Kidney capillary endothelial cell (primary cell): ENCODE measurements around the gene C11orf21.

ENCODE experiments used
- DNase-seq: peaks from one replicate; pipeline ENCODE4 v3.0.0-alpha.2; 2018; ENCODE audit warnings: low spot score

C11orf21 gene

DNA sequence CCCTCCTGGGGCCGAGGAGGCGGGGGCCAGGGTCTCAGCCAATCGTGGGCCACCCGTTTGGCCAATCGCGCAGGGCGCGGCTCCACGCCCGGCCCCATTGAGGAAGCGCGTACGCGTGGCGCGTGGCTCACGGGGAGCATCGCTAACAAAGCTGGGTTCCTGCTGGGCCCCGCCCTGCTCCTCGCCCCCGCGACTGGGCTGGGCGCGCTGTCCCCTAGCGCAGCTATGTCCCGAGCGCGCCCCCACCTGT is 30.7 kb downstream of the C11orf21 start:
- no peak for DNase-seq

DNA sequence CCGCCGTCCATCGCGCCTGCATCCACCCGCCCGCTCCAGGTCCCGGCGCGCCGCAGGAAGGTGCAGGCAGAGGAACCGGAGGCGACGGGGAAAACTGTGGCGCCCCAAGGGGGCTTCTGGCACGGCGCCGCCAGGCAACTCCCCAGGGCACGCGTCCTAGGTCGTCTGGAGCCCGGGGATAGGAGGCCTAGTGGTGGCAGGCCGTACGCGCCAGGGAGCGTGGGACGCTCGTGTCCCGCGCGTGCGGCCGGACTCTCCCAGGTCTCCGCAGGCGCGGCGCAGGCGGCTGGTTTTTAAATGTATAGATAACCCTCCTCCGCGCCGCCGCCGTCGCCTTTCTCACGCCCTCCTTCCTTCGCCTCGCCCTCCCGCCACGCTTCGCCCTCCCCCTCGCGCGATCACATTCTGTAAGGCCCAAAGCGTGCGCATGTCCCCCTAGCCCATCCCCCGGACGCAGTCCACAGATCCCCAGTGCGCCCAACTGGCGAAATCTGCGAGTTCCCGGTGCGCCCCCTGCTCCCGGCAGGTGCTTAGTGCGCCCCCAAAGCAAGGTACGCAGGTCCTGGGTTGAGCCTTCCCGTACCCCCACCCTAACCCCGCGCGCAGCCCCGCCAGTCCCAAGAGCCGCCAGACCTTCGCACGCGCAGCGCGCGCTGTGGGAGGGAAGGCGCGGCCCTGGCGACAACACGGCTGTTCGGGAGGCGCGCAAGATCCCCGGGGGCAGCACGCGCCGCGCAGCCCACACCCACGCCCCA is 31.2 kb downstream of the C11orf21 start, which contains the start of gene ASCL2:
Gene ASCL2, minus strand, starts transcription at position 267 of the 755 bp plus-strand sequence. Its CDS starts 256 bp downstream, at position 11.
- DNase-seq: no peak

GRCh38 chr11:2269601-2270321 is 32.0 kb downstream of the C11orf21 start:
- peak; percentile 50 for DNase-seq

DNA sequence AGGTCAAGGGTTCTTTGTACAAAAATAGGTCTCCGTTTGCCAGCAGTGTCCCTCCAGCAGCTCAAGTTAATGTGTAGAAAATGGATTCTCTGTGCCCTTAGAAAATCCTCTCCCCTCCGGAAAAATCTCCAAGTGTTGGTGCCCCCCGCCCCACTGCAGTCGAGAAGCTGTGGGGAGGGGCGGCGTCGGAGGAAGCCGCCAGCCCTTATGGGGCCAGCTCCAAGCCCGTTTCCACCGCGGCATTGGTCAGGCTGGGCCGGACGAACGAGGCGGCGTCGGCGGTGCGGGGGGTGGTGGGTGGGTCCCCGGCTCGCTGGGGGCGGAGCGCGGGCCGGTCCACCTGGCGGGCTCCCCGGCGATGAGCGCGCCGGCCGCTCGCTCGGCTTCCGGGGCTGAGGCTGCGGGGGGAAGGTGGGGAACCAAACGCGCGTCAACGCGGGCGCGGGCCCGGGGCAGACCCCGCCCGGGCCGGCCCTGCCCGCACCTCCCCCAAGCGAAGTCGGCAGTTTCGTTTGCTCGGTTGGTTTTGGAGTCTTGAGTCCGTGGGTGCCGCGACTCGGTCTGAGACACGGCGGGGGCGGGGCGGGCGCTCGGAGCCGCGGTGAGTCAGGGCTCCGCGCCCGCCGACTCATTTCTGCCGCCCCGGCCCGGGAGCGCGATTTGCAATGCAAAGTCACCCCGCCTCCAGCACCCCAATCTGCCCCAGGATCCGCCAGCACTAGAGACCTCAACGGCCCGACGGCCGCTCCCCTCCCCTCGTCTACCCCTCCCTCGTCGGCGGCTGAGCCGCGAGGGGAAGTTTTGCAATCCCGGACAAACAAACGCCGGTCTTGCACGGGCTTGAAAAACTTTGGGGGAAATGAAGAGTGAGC is 32.8 kb downstream of the C11orf21 start:
- no peak for DNase-seq

DNA sequence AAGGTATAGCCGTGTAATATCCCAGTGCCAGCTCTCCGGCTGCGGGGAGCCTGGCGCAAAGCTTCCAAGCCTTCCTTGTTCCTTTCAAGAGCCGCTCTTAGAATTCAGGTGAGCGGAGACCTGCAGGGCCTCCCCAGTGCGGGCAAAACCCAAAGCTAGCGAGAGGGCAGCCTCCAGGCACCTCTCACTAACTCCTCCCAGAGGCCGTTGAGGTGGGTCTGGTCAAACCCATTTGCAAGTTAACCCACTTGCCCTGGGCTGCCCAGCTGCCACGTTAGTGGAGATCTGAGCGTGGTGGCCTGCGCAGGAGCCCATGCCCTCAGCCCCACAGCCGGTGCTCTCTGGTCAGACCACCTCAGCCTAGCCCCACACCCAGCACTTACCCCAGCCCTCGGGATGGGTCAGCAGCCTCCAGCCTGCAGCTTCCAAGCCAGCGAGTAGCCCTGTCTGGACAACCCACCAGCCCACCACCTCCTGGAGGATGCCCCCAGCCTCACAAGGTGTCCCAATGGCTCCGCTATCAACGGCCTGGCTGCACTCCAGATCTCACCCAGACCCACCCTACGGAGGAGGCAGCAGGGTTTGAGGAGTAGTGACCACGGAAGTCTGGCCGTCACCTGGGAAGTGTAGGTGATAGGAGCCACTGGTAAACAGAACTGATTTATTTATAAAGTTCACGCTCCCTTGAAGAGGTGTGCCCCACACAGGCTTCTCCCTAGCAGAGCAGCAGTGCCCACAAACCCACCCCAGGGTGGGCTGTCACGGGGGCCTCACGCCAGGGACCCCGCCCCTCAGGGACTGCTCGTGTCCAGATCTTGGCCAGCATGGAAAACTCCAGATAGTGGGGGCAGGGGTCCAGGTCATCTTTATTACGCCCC is 33.6 kb downstream of the C11orf21 start:
- DNase-seq: no peak

DNA sequence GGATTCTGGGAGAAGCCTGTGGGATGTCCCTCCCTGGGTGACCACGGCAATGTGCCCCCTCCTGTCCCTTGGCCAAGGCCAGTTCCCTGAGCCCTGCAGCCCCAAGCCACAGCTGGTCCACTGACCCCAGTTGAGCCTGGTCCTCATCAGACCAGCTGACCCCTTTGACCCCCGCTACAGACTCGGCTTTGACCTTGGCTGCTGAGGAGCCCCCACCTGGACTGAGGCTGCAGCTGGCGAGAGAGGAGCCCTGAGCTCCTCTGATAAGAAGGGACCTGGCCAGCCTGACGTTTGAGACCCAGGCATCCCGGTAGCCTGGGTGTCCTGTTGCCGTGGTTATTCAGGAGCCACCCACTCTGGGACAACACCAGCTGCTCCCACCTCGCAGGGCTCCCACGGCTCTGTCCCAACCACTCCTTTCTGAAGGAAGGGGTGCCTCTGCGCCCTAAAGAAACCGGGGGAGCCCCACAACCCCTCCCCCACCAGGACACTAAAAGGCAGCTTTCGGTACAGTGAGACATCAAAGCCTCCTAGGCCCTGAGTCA is 34.3 kb downstream of the C11orf21 start:
- no peak for DNase-seq

DNA sequence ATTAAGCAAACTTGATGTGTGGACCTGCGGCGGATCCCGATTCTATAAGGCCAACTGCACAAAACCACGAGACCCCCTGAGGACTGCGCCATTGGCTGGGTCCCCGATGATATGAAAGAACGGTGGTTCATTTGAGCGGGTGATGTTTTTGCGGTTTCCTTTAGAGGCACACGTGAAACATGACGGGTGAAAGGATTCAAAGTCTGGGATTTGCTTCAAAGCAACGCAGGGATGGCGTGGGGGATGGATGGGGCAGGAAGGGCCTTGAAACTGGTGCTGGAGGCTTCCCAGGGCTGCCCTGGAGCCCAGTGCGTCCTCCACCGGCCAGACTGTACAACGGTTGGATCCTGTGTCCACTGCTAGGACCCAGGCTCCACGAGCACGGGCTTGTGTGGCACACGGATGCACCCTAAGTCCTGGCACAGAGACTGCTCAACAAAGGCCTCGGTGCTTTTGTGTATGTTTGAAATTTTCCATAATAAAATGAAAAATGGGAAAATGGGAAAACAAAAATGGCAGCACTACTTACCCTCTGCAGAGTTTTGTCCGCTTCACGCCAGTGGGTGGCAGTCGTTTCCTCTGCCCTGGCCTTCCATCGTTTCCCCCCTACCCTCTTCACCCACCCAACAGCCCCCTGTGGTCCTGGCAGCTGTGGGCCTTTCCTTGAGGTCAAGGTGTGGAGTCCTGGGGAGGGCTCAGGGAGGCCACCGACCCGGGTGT is 35.0 kb downstream of the C11orf21 start:
- DNase-seq: no peak

- no peak for DNase-seq
These were observed 35.7 kb downstream of the C11orf21 start for GRCh38 chr11:2265854-2266585.

DNA sequence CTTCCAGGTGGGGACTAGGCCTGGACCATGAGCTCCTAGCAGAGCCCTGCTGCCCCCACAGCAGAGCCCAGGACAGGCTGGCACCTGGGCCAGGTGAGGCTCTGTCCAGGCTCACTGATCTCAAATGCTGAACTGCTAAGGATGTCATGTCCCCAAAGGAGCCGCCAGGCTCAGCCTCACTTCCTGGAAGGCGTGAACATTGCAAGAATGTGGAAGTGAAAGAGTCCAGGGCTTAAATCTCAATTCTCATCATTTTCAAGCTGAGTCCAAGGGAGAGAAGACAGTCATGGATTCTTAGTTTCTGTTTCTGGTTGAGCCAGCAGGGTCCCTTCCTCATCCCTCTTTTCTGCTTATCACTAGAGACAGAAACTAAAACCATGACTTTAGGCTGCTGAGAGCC is 36.3 kb downstream of the C11orf21 start:
- DNase-seq: no peak

DNA sequence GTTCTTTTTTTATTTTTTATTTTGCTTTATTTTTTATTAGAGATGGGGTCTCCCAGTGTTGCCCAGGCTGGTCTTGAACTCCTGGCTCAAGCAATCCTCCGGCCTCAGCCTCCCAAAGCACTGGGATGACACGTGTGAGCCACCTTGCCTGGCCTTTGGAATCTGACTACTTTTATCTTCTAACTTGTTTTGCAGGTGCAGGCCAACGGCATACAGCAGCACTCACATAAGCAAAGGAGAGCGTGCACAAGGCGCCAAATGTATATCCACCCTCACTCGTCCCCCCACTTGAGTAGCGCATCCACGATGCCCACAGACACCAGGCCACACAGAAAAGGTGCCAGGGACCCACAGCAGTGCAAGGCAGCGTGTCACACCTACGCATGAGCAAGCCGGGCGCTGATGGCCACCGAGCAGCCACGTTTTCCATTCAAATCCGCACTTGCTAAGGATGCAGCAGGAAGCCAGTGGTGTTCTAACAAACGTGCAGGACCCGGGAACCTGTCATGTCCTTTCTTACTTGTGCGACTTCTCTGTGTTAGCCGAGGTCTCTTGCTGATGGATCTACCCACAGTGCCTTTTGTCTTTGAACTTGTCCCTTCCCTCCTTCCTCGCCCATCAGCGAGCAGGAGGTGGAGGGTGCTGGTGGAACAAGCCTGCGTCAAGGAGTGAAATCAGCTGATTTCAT is 37.2 kb downstream of the C11orf21 start:
- no peak for DNase-seq

DNA sequence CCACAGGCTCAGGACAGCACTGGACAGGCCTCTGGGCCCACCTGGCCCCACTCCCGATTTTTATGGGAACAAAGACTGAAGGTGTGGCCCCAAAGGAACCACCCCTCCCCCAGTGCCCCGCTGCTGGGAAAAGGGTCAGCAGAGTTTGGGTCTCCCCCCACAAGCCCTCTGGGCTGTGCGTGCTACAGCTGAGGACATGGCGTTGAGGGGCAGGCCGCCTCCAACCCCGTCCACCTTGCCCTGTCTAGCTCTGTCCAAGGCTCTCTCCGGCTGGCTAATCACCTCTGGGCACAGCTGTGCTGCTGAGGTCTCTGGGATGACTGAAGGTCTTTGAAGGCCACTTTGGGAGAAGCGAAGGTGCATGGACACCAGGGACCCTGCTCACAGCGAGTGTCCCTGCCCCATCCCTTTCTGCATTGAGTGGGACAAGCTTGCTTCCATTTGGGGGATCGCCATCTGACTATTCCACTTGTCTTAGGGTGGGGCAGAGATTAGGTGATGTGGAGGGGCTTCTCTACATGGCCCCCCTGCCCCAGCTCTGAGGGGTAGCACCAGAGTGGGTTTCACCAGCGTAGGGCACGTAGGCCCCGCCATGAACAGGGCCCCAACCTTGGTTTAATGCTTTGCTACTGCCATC is 37.9 kb downstream of the C11orf21 start:
- no peak for DNase-seq

DNA sequence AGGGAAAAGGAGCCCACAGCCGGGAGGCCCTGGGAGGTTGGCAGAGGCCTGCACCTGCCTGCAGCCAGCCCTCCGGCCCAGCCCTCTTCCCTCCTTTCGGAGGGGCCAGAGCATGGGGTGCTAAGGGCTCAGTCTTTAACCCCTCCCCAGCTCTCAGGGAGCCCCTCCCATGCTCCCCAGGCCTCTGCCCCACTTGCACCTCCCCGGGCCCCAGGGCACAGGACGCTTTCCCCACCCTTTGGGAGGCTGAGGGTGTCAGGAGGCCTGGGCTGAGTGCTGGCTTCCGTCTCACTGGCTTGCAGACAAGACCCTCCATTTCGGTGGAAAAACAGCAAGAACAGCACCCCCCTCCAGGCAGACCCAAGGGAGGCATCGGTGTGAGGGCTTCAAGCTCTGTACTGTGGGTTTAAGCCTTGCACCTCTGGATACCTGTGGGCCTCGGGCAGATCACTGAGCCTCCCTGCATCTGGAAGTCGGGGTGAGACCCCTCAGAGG is 38.6 kb downstream of the C11orf21 start:
- no peak for DNase-seq

GRCh38 chr11:2262301-2263070 is 39.2 kb downstream of the C11orf21 start:
- DNase-seq: no peak

DNA sequence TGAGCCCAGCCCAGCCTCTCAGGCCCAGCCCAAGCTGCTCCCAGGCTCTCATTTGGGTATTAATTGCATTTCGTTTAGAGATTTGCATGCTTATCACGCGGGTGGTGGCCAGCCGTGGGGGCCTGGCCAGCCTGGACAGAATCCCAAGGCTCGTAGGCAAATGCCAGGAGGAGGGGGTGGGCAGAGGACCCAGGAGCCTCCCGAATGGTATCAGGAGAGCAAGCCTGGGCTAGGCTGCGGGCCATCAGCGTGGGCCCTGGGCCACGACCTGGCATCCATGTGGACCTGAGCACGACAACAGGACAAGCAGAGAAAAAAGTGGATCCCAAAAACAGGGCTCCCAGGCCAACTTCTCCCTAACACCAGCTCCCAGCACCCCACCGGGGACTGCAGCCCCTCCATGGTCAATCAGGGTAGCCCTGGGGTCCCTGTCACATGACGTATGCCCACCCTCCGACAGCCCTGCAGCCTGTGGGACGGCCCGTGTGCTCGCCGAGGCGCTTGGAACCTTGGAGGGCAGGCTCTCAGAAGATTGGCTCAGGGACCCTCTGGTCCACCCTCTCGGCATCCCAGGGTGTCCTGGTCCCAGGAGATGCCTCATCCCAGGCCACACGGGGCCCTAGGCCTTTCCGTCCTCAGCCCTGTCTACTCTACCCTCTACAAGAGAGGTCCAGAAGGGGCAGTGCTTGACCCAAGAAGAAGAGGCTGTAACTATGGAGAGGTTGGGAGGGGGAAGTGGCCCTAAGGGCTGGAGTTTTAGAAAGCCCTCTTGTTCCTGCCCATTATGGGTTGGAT is 40.1 kb downstream of the C11orf21 start:
- DNase-seq: no peak

- DNase-seq: no peak
These were observed 41.0 kb downstream of the C11orf21 start for GRCh38 chr11:2260491-2261364.

- no peak for DNase-seq
These were observed 41.7 kb downstream of the C11orf21 start for GRCh38 chr11:2259897-2260451.
